Measurements from ENCODE around the gene CDH23. TPM values are rescaled to one million over a fixed set of nuclear protein-coding genes. Genes with fewer than 3 reads are reported as not detected.

Gene CDH23
- total RNA-seq, 2 experiments from 2014 or later: 4.6 to 5.2 TPM

GRCh38 chr10:71821909-71822763 lies 425.4 kb downstream of the CDH23 start:
- Histone ChIP-seq H3K36me3 (ENCODE audit: insufficient read depth, low read length) (peaks cover 97% of the 10 kb centered on the region), H3K9me3 (ENCODE audit: control insufficient read depth in 1 of 2, insufficient read depth in 1 of 2, low read length in 2 of 2) (peaks cover 0 to 3% of the 10 kb centered on the region in 2 experiments), H3K27me3 (ENCODE audit: control insufficient read depth in 1 of 2, insufficient read depth in 2 of 2, low read length in 2 of 2) (no peaks in the 10 kb centered on the region), H3K27ac (ENCODE audit: low read depth in 1 of 2, low read length in 2 of 2) (no peak overlapping the region), H3K4me1 (ENCODE audit: insufficient read depth, low read length) (no peaks in the 10 kb centered on the region), H3K4me3 (ENCODE audit: low read length) (no peak overlapping the region)
- ATAC-seq (ENCODE audit: poor library complexity) (no peak), DNase-seq (no peak)
- ChIA-PET POLR2A (no interaction called here), CTCF (interaction anchor here (0.8 kb wide), 1 partner anchor 485 kb away, joined by 3 read pairs; no protein-coding TSS in a partner anchor)
- H3K4me3 Mint-ChIP-seq: no peak overlapping the region
- H3K9me3 Mint-ChIP-seq: no peaks in the 10 kb centered on the region
- H3K36me3 Mint-ChIP-seq (ENCODE audit: low read depth): peaks cover 98% of the 10 kb centered on the region
- no peak overlapping the region for H3K27ac Mint-ChIP-seq
- H3K4me1 Mint-ChIP-seq (ENCODE audit: low read depth): no peaks in the 10 kb centered on the region
- TF ChIP-seq CTCF (IDR thresholded peaks at IDR 0.05): no peak
- intact Hi-C loops (cut with DNase I, micrococcal nuclease): no loop called here
- no peaks in the 10 kb centered on the region for H3K27me3 Mint-ChIP-seq

- no peak overlapping the region for H3K4me3 ChIP-seq (ENCODE audit: low read length)
- POLR2A ChIA-PET: no interaction called here
- H3K36me3 Mint-ChIP-seq (ENCODE audit: low read depth): peaks cover 97% of the 10 kb centered on the region
- no peaks in the 10 kb centered on the region for H3K4me1 Mint-ChIP-seq (ENCODE audit: low read depth)
- H3K4me3 Mint-ChIP-seq: no peak overlapping the region
- H3K27me3 ChIP-seq (ENCODE audit: control insufficient read depth in 1 of 2, insufficient read depth in 2 of 2, low read length in 2 of 2): no peaks in the 10 kb centered on the region
- ATAC-seq (ENCODE audit: poor library complexity) (no peak), DNase-seq (no peak)
- CTCF ChIA-PET: no interaction called here
- H3K36me3 ChIP-seq (ENCODE audit: insufficient read depth, low read length): peaks cover 95% of the 10 kb centered on the region
- H3K27me3 Mint-ChIP-seq: no peaks in the 10 kb centered on the region
- TF ChIP-seq CTCF (IDR thresholded peaks at IDR 0.05): no peak
- no peaks in the 10 kb centered on the region for H3K9me3 Mint-ChIP-seq
- H3K27ac ChIP-seq (ENCODE audit: low read depth in 1 of 2, low read length in 2 of 2): no peak overlapping the region
- peaks cover 0 to 3% of the 10 kb centered on the region in 2 experiments for H3K9me3 ChIP-seq (ENCODE audit: control insufficient read depth in 1 of 2, insufficient read depth in 1 of 2, low read length in 2 of 2)
- H3K4me1 ChIP-seq (ENCODE audit: insufficient read depth, low read length): no peaks in the 10 kb centered on the region
- H3K27ac Mint-ChIP-seq: no peak overlapping the region
- intact Hi-C loops (cut with DNase I, micrococcal nuclease): no loop called here
Measured at GRCh38 chr10:71823356-71823755, 426.6 kb downstream of the CDH23 start.

GRCh38 chr10:71824333-71824732 lies 427.6 kb downstream of the CDH23 start:
- Histone ChIP-seq H3K36me3 (ENCODE audit: insufficient read depth, low read length) (peaks cover 95% of the 10 kb centered on the region), H3K4me1 (ENCODE audit: insufficient read depth, low read length) (no peaks in the 10 kb centered on the region), H3K9me3 (ENCODE audit: control insufficient read depth in 1 of 2, insufficient read depth in 1 of 2, low read length in 2 of 2) (peaks cover 0 to 3% of the 10 kb centered on the region in 2 experiments), H3K27ac (ENCODE audit: low read depth in 1 of 2, low read length in 2 of 2) (no peak overlapping the region), H3K27me3 (ENCODE audit: control insufficient read depth in 1 of 2, insufficient read depth in 2 of 2, low read length in 2 of 2) (no peaks in the 10 kb centered on the region), H3K4me3 (ENCODE audit: low read length) (no peak overlapping the region)
- Mint-ChIP-seq H3K36me3 (ENCODE audit: low read depth) (peaks cover 97% of the 10 kb centered on the region), H3K4me1 (ENCODE audit: low read depth) (no peaks in the 10 kb centered on the region), H3K27me3 (no peaks in the 10 kb centered on the region), H3K9me3 (no peaks in the 10 kb centered on the region), H3K27ac (no peak overlapping the region), H3K4me3 (no peak overlapping the region)
- ChIA-PET POLR2A (no interaction called here), CTCF (no interaction called here)
- DNase-seq: no peak
- no peak for TF ChIP-seq CTCF (IDR thresholded peaks at IDR 0.05)
- ATAC-seq (ENCODE audit: poor library complexity): no peak
- intact Hi-C loops (cut with DNase I, micrococcal nuclease): no loop called here
